H9 (cell line): Measurements from ENCODE around the gene CTIF. TPM values are rescaled to one million over a fixed set of nuclear protein-coding genes. Genes with fewer than 3 reads are reported as not detected.
A peak's percentile ranks its signal among the peaks of the same experiment; 100 is the strongest.

Source experiments
- DNase-seq: peaks from one replicate; pipeline ENCODE4 v3.0.0-alpha.2; 2017
- H2AFZ ChIP-seq: one replicate; pipeline ENCODE4 v1.6.1; 2013; ENCODE audit warnings: mild to moderate bottlenecking, low read length, control low read depth, moderate library complexity
- H2AK5ac ChIP-seq: 2 replicates; pipeline ENCODE4 v1.6.1; 2013; ENCODE audit warnings: low read length, control low read depth, mixed read lengths; ENCODE audit not compliant: insufficient read length
- H2BK120ac ChIP-seq: one replicate; pipeline ENCODE4 v1.6.1; 2013; ENCODE audit warnings: low read depth, mild to moderate bottlenecking, low read length, control low read depth, inconsistent platforms; ENCODE audit not compliant: poor library complexity, severe bottlenecking
- H2BK12ac ChIP-seq: 2 replicates; pipeline ENCODE4 v1.6.1; 2013; ENCODE audit warnings: low read length, control low read depth, mixed read lengths, low read depth; ENCODE audit not compliant: insufficient read length
- H2BK15ac ChIP-seq: 2 replicates; pipeline ENCODE4 v1.6.1; 2013; ENCODE audit warnings: low read depth, low read length, control low read depth
- H2BK20ac ChIP-seq: one replicate; pipeline ENCODE4 v1.6.1; 2013; ENCODE audit warnings: low read depth, mild to moderate bottlenecking, low read length, control low read depth, inconsistent platforms; ENCODE audit not compliant: poor library complexity, severe bottlenecking
- H2BK5ac ChIP-seq: 2 replicates; pipeline ENCODE4 v1.6.1; 2013; ENCODE audit warnings: low read length, control low read depth, mixed read lengths; ENCODE audit not compliant: insufficient read length
- H3K14ac ChIP-seq: 2 replicates; pipeline ENCODE4 v1.6.1; 2013; ENCODE audit warnings: low read length, control low read depth; ENCODE audit not compliant: insufficient read depth
- H3K18ac ChIP-seq: 2 replicates; pipeline ENCODE4 v1.6.1; 2013; ENCODE audit warnings: low read depth, mild to moderate bottlenecking, mixed read lengths, low read length, control low read depth; ENCODE audit not compliant: insufficient read length
- H3K23ac ChIP-seq: 2 replicates; pipeline ENCODE4 v1.6.1; 2013; ENCODE audit warnings: low read length, control low read depth, mixed read lengths, low read depth; ENCODE audit not compliant: insufficient read length
- H3K23me2 ChIP-seq: 2 replicates; pipeline ENCODE4 v1.6.1; 2013; ENCODE audit warnings: low read depth, mild to moderate bottlenecking, mixed read lengths, low read length, control low read depth; ENCODE audit not compliant: insufficient read length, poor library complexity, severe bottlenecking
- H3K27ac ChIP-seq: 2 replicates; pipeline ENCODE4 v1.5.1; 2013; ENCODE audit warnings: low read length, control low read depth, mixed read lengths, low read depth; ENCODE audit not compliant: insufficient read length
- H3K27me3 ChIP-seq: 2 replicates; pipeline ENCODE4 v1.6.1; 2013; ENCODE audit warnings: low read length, control low read depth, inconsistent platforms; ENCODE audit not compliant: insufficient read depth
- H3K4ac ChIP-seq: 2 replicates; pipeline ENCODE4 v1.6.1; 2013; ENCODE audit warnings: low read depth, mild to moderate bottlenecking, control low read depth, inconsistent platforms, low read length, moderate library complexity
- H3K4me1 ChIP-seq: 2 replicates; pipeline ENCODE4 v1.6.1; 2013; ENCODE audit warnings: low read length, control low read depth, inconsistent platforms; ENCODE audit not compliant: insufficient read depth
- H3K4me2 ChIP-seq: 2 replicates; pipeline ENCODE4 v1.6.1; 2013; ENCODE audit warnings: low read length, control low read depth, mixed read lengths; ENCODE audit not compliant: insufficient read length, insufficient read depth
- H3K56ac ChIP-seq: 2 replicates; pipeline ENCODE4 v1.6.1; 2013; ENCODE audit warnings: low read depth, mild to moderate bottlenecking, mixed read lengths, low read length, control low read depth; ENCODE audit not compliant: insufficient read length
- H3K79me1 ChIP-seq: 2 replicates; pipeline ENCODE4 v1.6.1; 2013; ENCODE audit warnings: low read depth, mild to moderate bottlenecking, moderate library complexity, low read length, control low read depth, inconsistent platforms; ENCODE audit not compliant: insufficient read depth, poor library complexity, severe bottlenecking
- H3K79me2 ChIP-seq: 2 replicates; pipeline ENCODE4 v1.6.1; 2013; ENCODE audit warnings: low read length, control low read depth, inconsistent platforms; ENCODE audit not compliant: insufficient read depth
- H3K9ac ChIP-seq: 2 replicates; pipeline ENCODE4 v1.6.1; 2013; ENCODE audit warnings: low read length, control low read depth, mixed read lengths; ENCODE audit not compliant: insufficient read length; ENCODE audit errors: extremely low read depth
- H3K9me3 ChIP-seq: one replicate; pipeline ENCODE4 v1.6.1; 2013; ENCODE audit warnings: low read depth, low read length, inconsistent platforms; ENCODE audit not compliant: control insufficient read depth
- H3T11ph ChIP-seq: one replicate; pipeline ENCODE4 v1.6.1; 2013; ENCODE audit warnings: mild to moderate bottlenecking, low read length, control low read depth, inconsistent platforms
- H4K20me1 ChIP-seq: one replicate; pipeline ENCODE4 v1.6.1; 2013; ENCODE audit not compliant: control insufficient read depth, insufficient read length, insufficient read depth
- H4K5ac ChIP-seq: 2 replicates; pipeline ENCODE4 v1.6.1; 2013; ENCODE audit warnings: low read depth, mild to moderate bottlenecking, mixed read lengths, low read length, control low read depth; ENCODE audit not compliant: insufficient read length
- H4K8ac ChIP-seq: replicated peaks from 2 replicates; pipeline ENCODE4 v1.6.1; 2013; ENCODE audit warnings: low read length, control low read depth, mixed read lengths, low read depth; ENCODE audit not compliant: insufficient read length
- H4K91ac ChIP-seq: 2 replicates; pipeline ENCODE4 v1.6.1; 2013; ENCODE audit warnings: low read depth, mild to moderate bottlenecking, moderate library complexity, mixed read lengths, low read length, control low read depth; ENCODE audit not compliant: insufficient read length
- H3K27ac Mint-ChIP-seq, 3 experiments: 2 replicates in 2 of 3; 3 replicates in 1 of 3; pipeline ENCODE4 v1.8.0; 2020 to 2021; ENCODE audit warnings: mixed read lengths in 3 of 3, mild to moderate bottlenecking in 1 of 3, moderate library complexity in 1 of 3
- H3K27me3 Mint-ChIP-seq: 2 replicates; pipeline ENCODE4 v1.8.0; 2021; ENCODE audit warnings: low read depth, mild to moderate bottlenecking, moderate library complexity, mixed read lengths
- H3K36me3 Mint-ChIP-seq, 3 experiments: 2 replicates in 2 of 3; 3 replicates in 1 of 3; pipeline ENCODE4 v1.8.0; 2020 to 2021; ENCODE audit warnings: low read depth in 3 of 3, mixed read lengths in 3 of 3; ENCODE audit not compliant: insufficient read depth in 1 of 3
- H3K4me1 Mint-ChIP-seq, 2 experiments: 2 replicates each; pipeline ENCODE4 v1.8.0; 2020; ENCODE audit warnings: mixed read lengths in 2 of 2
- H3K4me3 Mint-ChIP-seq, 2 experiments: 2 replicates in 1 of 2; 3 replicates in 1 of 2; pipeline ENCODE4 v1.8.0; 2020 to 2021; ENCODE audit warnings: mild to moderate bottlenecking in 2 of 2, mixed read lengths in 2 of 2, moderate library complexity in 1 of 2
- H3K9me3 Mint-ChIP-seq, 2 experiments: 2 replicates in 1 of 2; 3 replicates in 1 of 2; pipeline ENCODE4 v1.8.0; 2020; ENCODE audit warnings: mild to moderate bottlenecking in 2 of 2, mixed read lengths in 2 of 2, moderate library complexity in 1 of 2
- CTCF ChIP-seq: fragments of 200-600 bp; sonication (generic); conservative IDR thresholded peaks from 3 replicates; pipeline ENCODE4 v1.8.0; 2021; ENCODE audit warnings: antibody characterized with exemption, mild to moderate bottlenecking
- WGBS: extraction: QIAGEN DNeasy Blood & Tissue Kit; methylation state at CpG from one replicate; pipeline ENCODE4 v1.1.7; 2013; ENCODE audit warnings: missing lambda C conversion rate, low lambda C conversion rate, mixed read lengths; ENCODE audit not compliant: insufficient read length; ENCODE audit errors: extremely low coverage; 5-methylcytosine and 5-hydroxymethylcytosine counted together
- total RNA-seq: library from RNA; stranded (reverse); gene quantifications from 2 replicates; pipeline ENCODE4 v1.2.1, GENCODE V29; 2021

The CTIF gene
- total RNA-seq, 1 experiment from 2014 or later: 15.8 TPM

- TF ChIP-seq CTCF: peak; percentile 40
- no peak overlapping the region for H3K27ac Mint-ChIP-seq
- Histone ChIP-seq H4K20me1 (no peaks in the 10 kb centered on the region), H3K23ac (no peak overlapping the region), H3K27ac (no peak overlapping the region), H4K8ac (no peak overlapping the region), H3K79me1 (peaks cover 4% of the 10 kb centered on the region), H3K4me2 (peak overlapping the region; percentile 44), H2AFZ (no peak overlapping the region), H3K4me1 (peaks cover 22% of the 10 kb centered on the region; the same call in 1 of the 2 replicates), H3K18ac (no peak overlapping the region), H3K4ac (no peak overlapping the region), H3K23me2 (peaks cover 23% of the 10 kb centered on the region), H2BK15ac (no peak overlapping the region), H3K79me2 (no peaks in the 10 kb centered on the region), H3K9ac (no peak overlapping the region), H3K27me3 (no peaks in the 10 kb centered on the region), H4K5ac (no peak overlapping the region), H3K56ac (no peak overlapping the region), H3K9me3 (no peaks in the 10 kb centered on the region), H2BK5ac (no peak overlapping the region), H3K14ac (peak overlapping the region; percentile 45; the same call in 1 of the 2 replicates), H2BK20ac (no peak overlapping the region), H2AK5ac (no peak overlapping the region), H4K91ac (no peak overlapping the region), H2BK120ac (no peak overlapping the region), H2BK12ac (no peak overlapping the region), H3T11ph (no peak overlapping the region)
- WGBS: no CpG with 5 or more reads among the region's 86 CpGs
- DNase-seq: peak; percentile 52
- peaks cover 0 to 3% (median 0%) of the 10 kb centered on the region in 3 experiments; a peak in 2 of 7 replicates for H3K36me3 Mint-ChIP-seq
- H3K9me3 Mint-ChIP-seq: no peaks in the 10 kb centered on the region
- H3K4me1 Mint-ChIP-seq: peaks cover 42 to 45% of the 10 kb centered on the region in 2 experiments
- H3K4me3 Mint-ChIP-seq: peak overlapping the region; percentile 77 to 91
- peaks cover 50% of the 10 kb centered on the region for H3K27me3 Mint-ChIP-seq
These were observed 1.6 kb downstream of the CTIF start for GRCh38 chr18:48540251-48541025.
